Left lobe of liver (tissue), 2 donors: ENCODE data around the gene PRODH. TPM values are rescaled to one million over a fixed set of nuclear protein-coding genes. Genes with fewer than 3 reads are reported as not detected.
"Not testable (repeated sequence)": the region's sequence is repeated elsewhere in the genome, so short reads cannot be mapped to it uniquely, and the experiment has no call there.

ENCODE experiments used
- ATAC-seq: fragments of 200-7000 bp; cut with Tn5 transposase; one replicate; pipeline ENCODE4 v1.9.1; 2020; ENCODE audit warnings: mild to moderate bottlenecking, moderate library complexity
- DNase-seq: peaks from one replicate; pipeline ENCODE4 v3.0.0-alpha.2; 2020; ENCODE audit warnings: low spot score
- total RNA-seq: library from RNA; stranded (reverse); gene quantifications from one replicate; pipeline ENCODE4 v1.2.1, GENCODE V29; 2021
- donor health status: DM: no; HTN: no; CAD: no; lungs with moderate emphysema.
- donor health status: DM: no; HTN: yes; CAD: no.

PRODH gene, protein sequence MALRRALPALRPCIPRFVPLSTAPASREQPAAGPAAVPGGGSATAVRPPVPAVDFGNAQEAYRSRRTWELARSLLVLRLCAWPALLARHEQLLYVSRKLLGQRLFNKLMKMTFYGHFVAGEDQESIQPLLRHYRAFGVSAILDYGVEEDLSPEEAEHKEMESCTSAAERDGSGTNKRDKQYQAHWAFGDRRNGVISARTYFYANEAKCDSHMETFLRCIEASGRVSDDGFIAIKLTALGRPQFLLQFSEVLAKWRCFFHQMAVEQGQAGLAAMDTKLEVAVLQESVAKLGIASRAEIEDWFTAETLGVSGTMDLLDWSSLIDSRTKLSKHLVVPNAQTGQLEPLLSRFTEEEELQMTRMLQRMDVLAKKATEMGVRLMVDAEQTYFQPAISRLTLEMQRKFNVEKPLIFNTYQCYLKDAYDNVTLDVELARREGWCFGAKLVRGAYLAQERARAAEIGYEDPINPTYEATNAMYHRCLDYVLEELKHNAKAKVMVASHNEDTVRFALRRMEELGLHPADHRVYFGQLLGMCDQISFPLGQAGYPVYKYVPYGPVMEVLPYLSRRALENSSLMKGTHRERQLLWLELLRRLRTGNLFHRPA
- total RNA-seq: 35.6 TPM

GRCh38 chr22:18935889-18936529 lies at the start of gene PRODH:
PRODH (minus strand) TSS chr22:18936293; CDS start chr22:18936287, 6 bp downstream.
- peak; percentile 87 for ATAC-seq
- DNase-seq: no peak

GRCh38 chr22:18985780-18986179 lies 49.7 kb upstream of the PRODH start:
- ATAC-seq (peak; percentile 10), DNase-seq (peak; percentile 37)

DNA sequence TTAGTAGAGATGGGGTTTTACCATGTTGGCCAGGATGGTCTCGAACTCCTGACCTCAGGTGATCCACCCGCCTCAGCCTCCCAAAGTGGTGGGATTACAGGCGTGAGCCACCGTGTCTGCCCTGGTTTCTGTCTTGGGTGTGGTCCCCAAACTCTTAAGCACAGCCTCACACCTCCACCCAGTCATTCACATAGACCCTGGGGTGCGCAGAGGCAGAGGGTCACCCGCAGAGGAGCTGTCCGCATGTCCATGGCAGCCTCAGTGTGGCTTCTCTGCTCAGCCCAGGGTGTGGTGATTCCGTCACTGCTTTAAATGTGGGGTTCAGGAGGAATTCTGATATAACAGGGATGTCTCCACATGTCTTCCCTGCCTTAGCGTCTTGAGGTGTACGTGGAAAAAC lies 48.5 kb upstream of the PRODH start:
- DNase-seq (peak; percentile 27), ATAC-seq (no peak)

- ATAC-seq: no peak
Observed at GRCh38 chr22:18983120-18983651, 47.1 kb upstream of the PRODH start.

DNA sequence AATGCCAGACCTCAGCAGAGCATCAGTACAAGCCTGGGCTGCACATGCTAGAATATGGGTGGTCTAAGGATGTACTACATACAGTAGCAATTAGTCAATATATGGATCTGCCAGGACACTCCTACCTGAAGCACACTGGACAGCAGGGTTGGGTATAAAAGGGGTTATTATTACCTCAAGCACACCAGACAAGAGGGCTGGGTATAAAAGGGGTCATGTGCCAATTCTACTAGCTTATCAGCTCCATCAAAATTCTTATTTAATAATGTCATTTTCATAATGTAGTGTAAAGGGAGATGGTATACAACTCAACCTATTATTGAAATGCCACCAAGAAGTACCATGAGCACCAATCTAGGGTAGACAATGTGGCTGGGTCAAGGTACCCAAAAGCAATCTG lies 44.7 kb upstream of the PRODH start:
- no peak for ATAC-seq
- DNase-seq: no peak

More at GRCh38 chr22:18983120-18983651, 47.1 kb upstream of the PRODH start:
- peak; percentile 35 for DNase-seq

- ATAC-seq (peak; percentile 82), DNase-seq (peak; percentile 81)
Observed at GRCh38 chr22:18979957-18980356, 43.9 kb upstream of the PRODH start.

- ATAC-seq: no peak
- no peak for DNase-seq
Observed at GRCh38 chr22:18978506-18978905, 42.4 kb upstream of the PRODH start.

- DNase-seq: no peak
- no peak for ATAC-seq
Observed at GRCh38 chr22:18977824-18978425, 41.8 kb upstream of the PRODH start.

GRCh38 chr22:18976197-18976751 lies 40.2 kb upstream of the PRODH start:
- DNase-seq (peak; percentile 61), ATAC-seq (peak; percentile 11)

DNA sequence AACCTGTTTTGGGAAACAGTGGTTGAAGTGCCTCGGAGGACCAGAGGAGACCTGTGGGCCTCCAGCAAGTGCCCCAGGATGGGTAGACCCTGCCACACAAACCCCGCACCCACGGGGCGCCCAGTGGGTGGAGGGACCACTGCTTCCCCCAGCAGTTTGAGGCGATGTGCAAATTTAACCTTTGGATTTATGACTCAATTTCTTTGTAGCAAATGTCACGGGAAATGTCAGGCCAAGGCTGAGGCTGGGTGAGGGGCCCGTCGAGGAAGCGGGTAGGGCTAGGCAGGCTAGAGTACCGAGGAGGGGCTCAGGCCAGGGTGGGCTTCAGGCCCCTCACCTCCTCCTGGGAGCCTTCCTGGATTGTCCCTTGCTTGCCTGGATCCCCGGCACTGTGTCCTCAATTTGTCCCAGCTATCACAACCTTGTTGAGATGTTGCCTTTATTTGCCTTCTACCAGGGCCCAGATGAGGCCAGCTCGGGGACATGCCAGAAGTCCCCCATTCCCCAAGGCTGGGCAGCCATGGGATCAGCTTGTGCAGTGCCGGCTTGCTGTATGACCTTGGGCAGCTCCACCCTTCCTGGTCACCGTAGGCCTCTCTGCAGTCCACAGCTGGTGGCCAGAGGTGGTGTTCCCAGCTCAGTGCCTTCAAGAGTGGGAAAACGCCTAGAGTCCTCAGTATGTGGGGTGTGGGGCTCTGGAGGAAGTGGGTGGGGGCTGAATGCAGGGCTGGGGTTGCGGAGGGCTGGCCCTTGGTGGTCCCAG lies 39.5 kb upstream of the PRODH start:
- ATAC-seq: peak; percentile 24
- no peak for DNase-seq

GRCh38 chr22:18974477-18975180 lies 38.5 kb upstream of the PRODH start:
- ATAC-seq: peak; percentile 3
- DNase-seq: no peak

DNA sequence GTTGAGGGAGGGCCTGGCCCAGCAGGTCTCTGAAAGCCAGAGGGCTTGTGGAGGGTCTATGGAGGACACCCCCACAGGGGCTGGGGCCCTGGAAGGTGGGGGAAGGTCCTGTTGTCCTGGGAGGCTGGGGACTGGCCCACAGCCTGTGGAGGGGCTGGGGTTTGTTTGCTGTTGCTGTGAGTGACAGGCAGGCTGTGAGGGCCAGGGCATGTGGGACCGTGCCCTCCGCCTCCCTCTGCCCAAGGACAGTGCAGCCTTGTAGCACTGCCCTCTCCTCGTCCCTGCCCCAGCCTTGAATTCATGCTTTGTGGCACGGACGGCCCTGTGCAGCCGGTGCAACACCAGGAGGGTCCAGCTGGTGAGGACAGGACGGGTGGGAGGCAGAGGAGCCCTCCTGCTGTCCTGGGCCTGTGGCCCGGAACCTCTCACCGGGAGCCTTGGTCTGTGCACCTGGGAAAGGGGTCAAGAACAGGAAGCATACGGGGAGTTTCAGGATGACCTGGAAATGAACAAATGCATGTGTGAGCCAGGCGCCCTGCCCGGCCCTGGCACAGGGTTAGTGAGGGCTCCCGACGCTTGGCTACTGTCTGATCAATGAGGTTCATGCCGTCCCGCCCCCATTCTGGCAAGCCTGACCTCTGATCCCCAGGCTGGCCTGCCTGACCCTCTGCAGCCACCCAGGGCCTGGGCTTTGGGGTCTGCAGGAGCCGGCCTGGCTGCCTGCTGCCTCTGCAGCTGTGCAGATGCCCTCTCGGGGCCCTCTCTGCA lies 37.4 kb upstream of the PRODH start:
- DNase-seq (peak; percentile 93), ATAC-seq (peak; percentile 68)

- ATAC-seq, DNase-seq: not testable (repeated sequence)
Observed at GRCh38 chr22:18972591-18972990, 36.5 kb upstream of the PRODH start.

DNA sequence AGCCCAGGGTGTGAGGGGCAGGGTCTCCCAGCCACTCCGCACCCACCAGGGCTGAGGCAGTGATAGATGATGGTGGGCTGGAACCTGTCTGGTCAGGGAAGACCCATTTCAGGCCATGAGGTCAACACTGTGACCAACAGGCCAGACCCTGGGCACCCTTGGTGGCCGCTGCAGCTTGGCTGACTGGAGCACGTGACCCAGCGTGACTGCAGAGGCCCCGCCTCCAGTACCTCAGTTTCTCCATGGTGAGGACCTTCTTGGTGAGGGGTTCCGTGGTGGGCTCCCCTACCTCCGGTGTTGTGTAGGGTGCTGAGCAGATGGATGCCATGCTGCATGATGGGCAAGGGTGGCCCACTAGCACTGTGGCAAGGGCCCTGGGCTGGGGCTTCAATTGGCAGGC lies 35.9 kb upstream of the PRODH start:
- not testable (repeated sequence) for DNase-seq, ATAC-seq

DNA sequence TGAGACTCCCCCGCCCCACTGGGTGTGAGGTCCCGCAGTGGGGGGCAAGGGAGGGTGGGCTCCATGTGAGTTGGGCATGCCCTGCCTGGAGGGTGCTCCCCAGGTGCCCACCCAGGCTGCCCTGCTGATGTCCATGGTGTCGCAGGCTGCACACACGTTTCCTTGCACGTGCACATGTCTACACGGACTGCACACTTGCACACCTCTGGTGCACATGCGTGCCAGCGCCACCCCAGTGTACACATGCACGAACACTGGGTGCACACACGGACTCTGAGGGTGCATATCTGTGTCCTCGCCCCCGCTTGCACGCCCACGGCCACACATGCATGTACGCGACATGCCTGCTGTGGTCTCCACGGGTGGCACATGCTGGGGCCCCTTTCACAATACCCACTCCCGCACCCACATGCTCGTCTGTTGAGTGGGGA lies 35.2 kb upstream of the PRODH start:
- DNase-seq (no peak), ATAC-seq (no peak)

GRCh38 chr22:18970948-18971315 lies 34.8 kb upstream of the PRODH start:
- no peak for ATAC-seq
- no peak for DNase-seq

DNA sequence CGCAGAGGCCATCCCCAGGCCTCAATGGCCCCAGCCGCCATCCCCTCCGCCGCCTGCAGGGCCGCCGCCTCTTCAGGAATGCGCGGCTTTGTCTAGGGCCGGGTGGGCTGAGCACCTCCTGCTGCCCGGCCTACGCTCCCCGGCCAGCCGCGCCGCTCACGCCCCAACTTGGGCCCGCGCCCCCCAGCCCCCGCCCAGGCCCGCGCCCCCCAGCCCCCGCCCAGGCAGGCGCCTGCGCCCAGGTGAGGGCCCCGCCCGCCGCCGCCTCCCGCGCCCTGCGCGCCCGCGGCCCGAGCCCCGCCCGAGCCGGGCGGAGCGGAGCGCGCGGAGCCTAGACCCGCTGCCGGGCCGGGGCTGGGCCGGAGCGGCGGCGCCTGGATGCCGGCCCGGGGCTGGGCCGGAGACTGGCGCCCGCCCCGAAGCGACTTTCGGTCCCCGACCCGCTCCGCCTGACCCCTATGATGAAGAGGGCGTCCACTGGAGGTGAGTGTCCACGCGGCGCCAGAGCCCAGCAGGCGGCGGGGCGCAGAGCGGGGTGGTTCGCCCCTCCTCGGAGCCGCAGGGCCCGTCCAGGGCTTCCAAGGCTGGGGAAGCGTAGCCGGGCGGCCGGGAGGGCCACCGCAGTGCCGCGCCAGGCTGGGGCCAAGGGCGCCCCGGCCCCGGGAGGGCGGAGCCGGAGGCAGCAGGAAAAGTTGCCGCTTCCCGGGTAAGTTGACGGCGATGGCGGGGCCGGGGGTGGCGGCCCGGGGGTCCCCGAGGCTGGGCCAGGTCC lies 34.3 kb upstream of the PRODH start:
- ATAC-seq: peak; percentile 59
- DNase-seq: peak; percentile 72
